GM19043 (cell line): ENCODE data around the gene FBXW7.
A peak's percentile ranks its signal among the peaks of the same experiment; 100 is the strongest.
"Not testable (repeated sequence)": the region's sequence is repeated elsewhere in the genome, so short reads cannot be mapped to it uniquely, and the experiment has no call there.

Source experiments
- ATAC-seq: cut with Tn5 transposase; IDR thresholded peaks from one replicate; pipeline ENCODE4 v1.9.1; 2021; ENCODE audit warnings: low read depth; ENCODE audit not compliant: unreplicated experiment

The FBXW7 gene

DNA sequence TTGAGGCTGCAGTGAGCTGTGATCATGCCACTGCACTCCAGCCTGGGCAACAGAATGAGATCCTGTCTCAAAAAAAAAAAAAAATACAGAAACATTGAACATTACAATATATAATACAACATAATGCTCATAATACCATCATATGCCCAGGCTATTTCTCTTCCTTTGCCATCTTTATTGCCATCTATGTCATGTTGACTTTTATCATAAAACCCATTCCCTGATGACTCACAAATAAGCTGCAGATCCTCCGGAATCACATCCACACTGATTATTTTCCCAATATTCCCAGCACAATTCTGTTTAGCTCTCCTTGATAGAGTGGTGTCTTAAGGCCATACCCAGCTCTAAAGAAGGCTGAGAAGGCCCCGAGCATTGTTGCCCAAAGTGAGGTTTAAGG, 9.2 kb upstream of the FBXW7 start:
- ATAC-seq = no peak

GRCh38 chr4:152544533-152544932, 8.6 kb upstream of the FBXW7 start:
- ATAC-seq = not testable (repeated sequence)

GRCh38 chr4:152540941-152541340, 5.0 kb upstream of the FBXW7 start:
- ATAC-seq = no peak

GRCh38 chr4:152540293-152540674, 4.4 kb upstream of the FBXW7 start:
- ATAC-seq = no peak

DNA sequence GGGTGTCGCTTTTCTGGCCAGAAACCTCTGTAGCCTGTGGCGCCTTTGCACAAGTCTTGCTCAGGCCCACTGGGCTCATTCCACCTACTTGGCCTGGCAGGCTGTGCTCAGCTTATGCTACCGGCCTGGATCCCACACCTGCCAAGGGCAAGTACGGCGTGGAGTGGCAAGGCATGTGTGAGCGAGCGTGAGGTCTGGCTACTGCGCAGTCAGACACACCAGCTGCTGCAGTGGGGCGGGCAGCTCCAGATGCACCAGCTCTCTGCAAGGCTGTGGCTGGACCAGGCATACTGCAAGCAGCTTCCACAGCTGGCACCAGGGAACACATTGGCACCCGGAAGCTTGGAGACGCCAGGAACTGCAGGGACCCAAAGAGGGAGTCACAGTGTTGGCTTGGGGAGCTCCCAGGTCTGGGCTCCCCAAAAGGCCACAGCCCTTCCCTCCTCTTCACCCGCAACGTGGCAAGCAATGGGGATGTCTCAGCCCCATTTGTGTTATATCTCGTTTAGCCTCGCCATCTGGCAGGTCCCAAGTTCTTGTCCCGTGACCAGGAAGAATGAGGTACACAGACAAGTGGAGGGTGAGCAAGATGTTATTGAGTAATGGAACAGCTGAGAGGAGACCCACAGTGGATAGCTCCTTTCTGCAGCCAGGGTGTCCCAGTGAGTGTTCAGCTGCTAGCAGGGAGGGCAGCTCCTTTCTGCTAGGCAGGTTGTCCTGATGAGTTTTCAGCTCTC, 3.8 kb upstream of the FBXW7 start:
- ATAC-seq = no peak

DNA sequence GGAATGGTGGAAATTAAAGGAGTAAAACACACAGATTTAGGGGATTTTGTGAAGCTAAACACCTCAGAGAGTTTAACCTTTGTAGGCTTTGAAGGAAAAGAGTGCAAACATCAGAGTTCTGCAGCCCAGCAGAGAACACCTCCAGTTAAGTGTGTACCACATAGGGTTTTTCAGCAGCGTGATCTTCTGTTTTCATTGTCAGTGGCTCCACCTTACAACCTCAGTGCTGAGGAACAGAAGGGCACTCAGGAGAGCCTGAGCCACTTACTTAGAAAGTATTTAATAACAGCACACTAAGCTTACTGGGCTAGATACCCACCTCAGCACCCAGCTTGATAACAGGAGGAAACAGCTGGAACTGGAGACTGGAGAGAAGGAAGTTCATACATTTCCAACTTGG, 2.0 kb upstream of the FBXW7 start:
- ATAC-seq = no peak

DNA sequence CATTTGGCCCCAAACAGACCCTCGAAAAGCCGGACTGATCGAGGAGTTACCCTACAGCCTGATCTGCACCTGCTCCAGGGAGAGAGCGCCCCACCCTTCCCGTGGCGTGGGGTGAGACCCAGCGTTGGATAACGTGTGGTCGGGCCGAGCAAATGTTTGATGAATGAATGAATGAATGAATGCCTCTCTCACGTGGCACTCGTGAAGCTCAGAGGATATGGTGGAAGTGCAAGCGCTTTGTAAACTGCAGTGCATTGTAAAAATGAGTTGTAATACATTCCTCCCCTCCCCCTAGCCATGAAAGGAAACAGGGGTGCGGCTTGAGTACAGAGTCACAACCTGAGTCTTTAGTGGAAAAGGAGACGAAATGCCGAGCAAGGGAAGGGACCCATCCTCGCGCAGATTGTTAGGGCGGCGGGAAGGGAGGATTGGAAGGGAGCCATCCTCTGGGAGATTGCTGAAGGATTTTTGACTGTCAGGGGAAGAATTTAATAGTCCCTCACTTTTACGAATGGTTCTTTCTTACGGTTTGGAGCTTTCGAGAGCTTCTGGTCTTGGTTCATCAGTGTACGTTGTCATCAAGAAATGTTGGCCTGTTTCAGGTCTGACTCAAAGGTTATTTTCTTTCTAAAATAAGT, 772 bp upstream of the FBXW7 start:
- ATAC-seq = peak; percentile 26

GRCh38 chr4:152535360-152535902, 461 bp downstream of the FBXW7 start:
- ATAC-seq = peak; percentile 2

- ATAC-seq = no peak
Measured at GRCh38 chr4:152534541-152535359, 1.1 kb downstream of the FBXW7 start.

DNA sequence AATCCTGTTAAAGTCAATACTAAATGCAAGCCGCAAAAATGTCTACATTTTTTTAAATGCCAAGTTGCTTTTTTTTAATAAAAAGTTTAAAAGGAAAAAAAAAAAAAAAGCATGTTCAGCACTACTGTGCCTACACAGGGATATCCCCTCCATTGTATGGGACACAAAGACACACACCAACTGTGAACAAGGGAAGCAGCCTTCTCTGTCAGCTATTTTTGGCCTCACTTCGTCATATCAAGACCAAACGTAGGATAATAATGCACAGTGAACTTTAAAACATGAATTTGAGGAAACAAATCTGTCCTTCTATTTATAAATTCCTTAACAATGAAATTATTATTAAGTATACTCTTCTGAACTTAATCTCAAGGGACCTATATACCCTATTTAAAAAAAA, 4.4 kb downstream of the FBXW7 start:
- ATAC-seq = no peak

- no peak for ATAC-seq
Measured at GRCh38 chr4:152530600-152530999, 5.3 kb downstream of the FBXW7 start.

- no peak for ATAC-seq
Measured at GRCh38 chr4:152529880-152530279, 6.0 kb downstream of the FBXW7 start.

DNA sequence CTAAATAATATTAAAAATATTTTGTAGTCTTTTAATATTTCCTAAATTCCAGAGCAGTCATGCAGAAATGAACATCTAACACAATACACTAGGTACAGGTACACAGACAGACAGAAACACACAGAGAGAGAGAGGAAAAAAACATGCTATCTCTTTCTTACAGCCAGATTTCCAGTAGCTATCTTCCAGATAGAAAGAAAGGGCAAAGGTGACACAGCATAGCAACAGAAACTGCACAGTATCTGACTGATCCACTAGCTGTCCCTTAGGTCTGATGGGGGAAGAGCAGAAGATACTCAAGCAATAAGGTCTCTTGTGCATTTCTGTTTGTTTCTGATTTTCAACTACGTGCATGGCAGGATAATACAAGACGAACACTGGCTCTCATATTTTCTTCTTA, 7.8 kb downstream of the FBXW7 start:
- no peak for ATAC-seq

- peak; percentile 42 for ATAC-seq
Measured at GRCh38 chr4:152525878-152526277, 10.0 kb downstream of the FBXW7 start.

- no peak for ATAC-seq
Measured at GRCh38 chr4:152524427-152524826, 11.5 kb downstream of the FBXW7 start.

GRCh38 chr4:152523731-152524130, 12.2 kb downstream of the FBXW7 start:
- ATAC-seq = no peak

- no peak for ATAC-seq
Measured at GRCh38 chr4:152522754-152523153, 13.1 kb downstream of the FBXW7 start.

GRCh38 chr4:152522245-152522644, 13.6 kb downstream of the FBXW7 start:
- ATAC-seq = no peak

DNA sequence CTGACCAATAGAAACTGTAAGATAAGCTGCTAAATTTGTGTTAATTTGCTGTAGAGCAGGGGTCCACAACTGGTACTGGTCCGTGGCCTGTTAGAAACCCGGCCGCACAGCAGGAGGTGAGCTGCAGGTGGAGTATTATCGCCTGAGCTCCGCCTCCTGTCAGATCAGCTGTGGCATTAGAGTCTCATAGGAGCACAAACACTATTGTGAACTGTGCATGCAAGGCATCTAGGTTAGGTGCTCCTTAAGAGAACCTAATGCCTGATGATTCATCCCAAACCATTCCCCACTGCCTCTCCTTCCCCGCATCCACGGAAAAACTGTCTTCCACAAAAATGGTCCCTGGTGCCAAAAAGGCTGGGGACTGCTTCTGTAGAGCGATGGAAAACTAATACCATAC, 19.7 kb downstream of the FBXW7 start:
- no peak for ATAC-seq

GRCh38 chr4:152515678-152516077, 20.2 kb downstream of the FBXW7 start:
- ATAC-seq = no peak

- ATAC-seq = no peak
Measured at GRCh38 chr4:152514356-152514755, 21.5 kb downstream of the FBXW7 start.
